Stimulated activated CD4-positive, alpha-beta T cell treated with anti-CD3 and anti-CD28 coated beads, TNF-alpha, amount 100 ng/mL, for 24 hours (primary cell): ENCODE measurements around the gene TENT5A.

ENCODE experiments used
- DNase-seq, 3 experiments: peaks; one replicate each; pipeline ENCODE4 v3.0.0-alpha.2; 2020; ENCODE audit warnings: low read depth in 3 of 3

The TENT5A gene

DNA sequence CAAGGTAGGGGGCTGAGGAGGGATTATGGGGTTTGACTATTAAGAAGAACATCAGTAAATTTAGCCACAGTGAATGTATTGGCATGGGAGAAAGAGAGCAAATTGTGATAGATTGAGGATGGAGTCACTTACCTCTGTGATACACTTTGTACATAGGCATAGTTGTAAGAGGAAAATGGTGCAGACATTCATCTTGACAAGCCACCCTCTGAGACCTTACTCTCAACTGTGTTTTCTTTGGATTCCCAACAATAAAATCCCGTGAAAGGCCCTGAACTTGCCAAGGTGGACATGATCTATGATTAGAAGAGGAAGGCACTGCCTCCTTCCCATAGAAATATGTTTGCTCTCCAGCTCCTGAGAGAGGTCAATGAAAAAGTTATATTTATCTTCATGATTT lies 18.6 kb upstream of the TENT5A start:
- DNase-seq = no peak

DNA sequence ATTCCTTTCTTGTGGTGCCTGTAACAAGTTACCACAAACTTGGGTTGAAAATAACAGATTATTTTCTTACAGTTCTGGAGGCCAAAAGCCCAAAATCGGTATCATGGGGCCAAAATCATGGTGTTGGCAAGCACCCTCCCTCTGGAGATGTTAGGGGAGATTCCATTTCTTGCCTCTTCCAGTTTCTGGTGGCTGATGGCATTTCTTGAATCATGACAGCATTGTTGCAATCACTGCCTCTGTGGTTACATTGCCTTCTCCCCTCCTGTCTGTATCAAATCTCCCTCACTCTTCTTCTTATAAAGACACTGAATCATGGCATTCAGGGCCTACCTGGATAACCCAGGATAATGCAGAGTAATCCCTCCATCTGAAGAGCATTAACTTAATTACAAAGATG lies 17.9 kb upstream of the TENT5A start:
- DNase-seq = no peak

- no peak for DNase-seq
Measured at GRCh38 chr6:81769824-81770223, 17.3 kb upstream of the TENT5A start.

DNA sequence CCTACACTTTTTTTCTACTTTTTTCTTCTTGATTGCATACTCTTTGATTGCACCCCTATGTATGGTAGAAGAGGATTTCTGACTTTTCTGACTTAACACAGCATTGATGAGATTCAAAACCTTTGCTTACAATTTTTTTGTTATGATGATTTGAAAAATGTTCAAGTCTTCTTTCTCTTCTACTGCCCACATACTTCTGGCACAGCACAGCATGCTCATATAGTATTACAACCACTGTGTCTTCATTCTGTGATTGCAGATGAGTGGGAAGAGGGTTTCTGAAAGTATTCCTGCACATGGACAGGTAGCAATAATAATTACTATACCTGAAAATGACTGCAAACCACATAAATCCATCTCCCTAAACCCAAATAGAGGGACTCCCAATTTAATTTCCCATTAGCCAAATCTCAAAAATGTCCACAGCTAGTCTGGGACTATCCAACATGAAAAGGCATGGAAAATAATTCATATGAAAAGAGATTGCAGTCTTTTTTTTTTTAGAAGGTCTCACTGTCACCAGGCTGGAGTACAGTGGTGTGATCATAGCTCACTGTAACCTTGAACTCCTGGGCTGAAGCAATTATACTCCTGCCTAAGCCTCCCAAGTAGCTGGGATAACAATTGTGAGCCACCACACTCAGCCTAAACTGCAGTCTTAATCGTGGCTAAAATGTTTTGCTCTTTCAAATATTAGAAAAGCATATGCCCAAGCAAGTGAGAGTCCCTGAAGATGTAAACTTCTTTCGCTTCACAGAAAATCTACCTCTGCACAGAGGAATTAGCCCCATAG lies 15.9 kb upstream of the TENT5A start:
- DNase-seq = no peak

- DNase-seq = no peak
Measured at GRCh38 chr6:81767163-81767891, 14.8 kb upstream of the TENT5A start.

GRCh38 chr6:81766482-81767069 lies 14.1 kb upstream of the TENT5A start:
- DNase-seq = no peak

DNA sequence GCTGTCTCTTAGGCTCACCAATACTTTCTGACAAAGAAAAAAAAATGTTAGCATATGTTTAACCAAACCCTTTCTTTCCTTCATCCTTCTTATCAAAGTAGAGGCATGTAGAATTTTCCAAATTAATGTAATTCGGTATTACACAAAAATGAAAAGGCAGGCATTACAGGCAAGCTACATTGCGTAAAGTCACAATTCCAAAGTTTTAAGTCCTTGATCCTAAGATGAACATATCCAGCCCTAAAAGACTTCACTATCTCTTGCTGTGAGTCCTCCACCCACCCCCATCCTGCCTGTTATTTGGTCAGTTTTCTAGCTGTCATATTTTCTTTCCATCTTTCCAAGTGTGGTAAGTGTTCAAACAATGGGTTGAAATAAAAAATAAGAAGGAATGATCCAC lies 12.1 kb upstream of the TENT5A start:
- no peak for DNase-seq

- DNase-seq = no peak
Measured at GRCh38 chr6:81763968-81764367, 11.5 kb upstream of the TENT5A start.

DNA sequence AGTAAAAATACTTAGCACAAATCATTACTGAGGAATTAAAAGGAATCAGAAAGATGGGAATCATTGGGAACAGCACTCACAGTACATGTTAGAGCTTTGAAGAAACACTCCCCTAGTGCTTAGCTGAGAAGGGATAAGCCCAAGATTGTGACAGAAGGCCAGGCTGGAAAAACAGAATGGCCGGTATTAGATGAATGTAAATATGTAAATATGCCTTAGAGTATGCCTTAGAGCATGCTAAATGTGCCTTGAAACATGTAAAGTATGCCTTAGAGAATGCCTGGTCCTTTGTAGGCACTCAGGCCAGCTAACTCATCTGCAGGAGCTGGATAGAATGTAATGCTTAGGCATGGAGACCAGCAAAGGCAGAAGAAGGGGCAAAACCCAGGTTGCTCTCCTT lies 10.6 kb upstream of the TENT5A start:
- DNase-seq = no peak

- DNase-seq = no peak
Measured at GRCh38 chr6:81762606-81763005, 10.1 kb upstream of the TENT5A start.

- no peak for DNase-seq
Measured at GRCh38 chr6:81762132-81762531, 9.7 kb upstream of the TENT5A start.

DNA sequence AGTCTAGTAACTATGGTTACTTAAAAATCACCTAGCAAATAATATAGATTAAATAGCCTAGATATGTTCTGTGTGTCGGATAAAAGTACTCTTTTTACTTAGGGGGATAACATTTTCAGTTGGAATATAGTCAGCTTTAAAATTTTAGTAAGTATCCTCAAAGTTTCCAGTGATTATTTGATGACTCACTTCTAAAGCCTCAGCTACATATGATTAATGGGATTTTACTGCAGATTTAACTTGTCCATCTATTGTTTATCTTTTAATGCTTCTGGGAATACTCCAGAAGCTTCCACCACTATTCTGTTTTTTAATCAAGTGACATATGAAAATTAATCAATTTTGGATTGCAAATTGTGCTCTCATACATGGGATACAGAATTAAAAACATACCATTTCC lies 8.7 kb upstream of the TENT5A start:
- no peak for DNase-seq

GRCh38 chr6:81759782-81760181 lies 7.3 kb upstream of the TENT5A start:
- DNase-seq = no peak

DNA sequence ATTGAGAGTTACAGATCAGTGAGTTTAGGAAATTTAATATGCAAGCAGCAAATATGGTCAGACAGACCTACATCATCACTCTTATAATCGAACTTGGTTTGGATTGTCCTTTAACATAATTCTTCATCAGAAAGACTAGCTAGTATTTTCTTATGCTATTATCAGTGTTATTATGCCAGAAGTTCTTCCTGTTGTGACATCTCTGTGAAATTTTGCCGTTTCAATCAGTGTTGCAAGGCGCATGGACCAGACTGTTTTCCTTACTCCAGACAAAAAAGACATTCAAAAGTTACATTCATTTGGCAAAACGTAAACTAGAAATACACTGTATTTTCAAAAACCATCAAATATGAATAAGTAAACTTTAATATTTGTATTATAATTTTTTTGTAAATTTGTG lies 5.7 kb upstream of the TENT5A start:
- no peak for DNase-seq

GRCh38 chr6:81756690-81757089 lies 4.2 kb upstream of the TENT5A start:
- no peak for DNase-seq

DNA sequence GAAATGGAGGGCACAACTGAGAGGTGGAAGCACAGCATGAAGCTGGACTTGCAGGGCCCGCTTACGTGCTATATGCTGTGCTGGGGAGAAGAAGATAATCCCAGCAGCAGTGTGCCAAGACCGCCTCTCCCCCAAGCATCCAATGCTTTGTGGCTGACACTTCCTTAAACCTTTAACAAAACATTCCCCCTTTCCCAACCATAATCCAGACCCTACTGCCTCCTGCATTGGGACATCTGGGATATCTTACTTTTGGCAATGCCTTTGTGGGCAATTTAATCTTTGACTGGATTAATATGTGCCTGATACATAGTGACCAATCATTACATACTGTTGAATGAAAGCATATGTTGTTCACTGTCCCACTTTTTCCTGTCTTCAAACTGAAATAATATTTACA lies 3.1 kb upstream of the TENT5A start:
- DNase-seq = no peak

DNA sequence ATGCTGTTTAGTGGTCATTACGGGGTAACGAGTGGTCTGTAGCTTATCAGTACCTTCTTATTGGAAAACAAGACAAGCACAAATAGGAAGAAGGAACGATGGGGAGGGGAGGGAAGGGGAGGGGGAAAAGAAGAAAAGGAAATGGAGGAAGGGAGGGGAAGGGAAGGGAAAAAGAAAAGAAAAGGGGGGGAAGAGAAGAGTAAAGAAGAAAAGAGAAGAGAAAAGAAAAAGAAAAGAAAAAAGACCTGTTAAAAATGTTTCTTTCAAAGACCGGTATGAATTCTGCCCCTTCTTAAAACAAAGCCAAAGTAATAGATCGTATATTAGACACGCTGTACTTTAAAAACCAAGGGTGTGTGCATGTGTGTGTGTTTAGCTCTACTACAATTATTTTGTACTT lies 2.4 kb upstream of the TENT5A start:
- no peak for DNase-seq

DNA sequence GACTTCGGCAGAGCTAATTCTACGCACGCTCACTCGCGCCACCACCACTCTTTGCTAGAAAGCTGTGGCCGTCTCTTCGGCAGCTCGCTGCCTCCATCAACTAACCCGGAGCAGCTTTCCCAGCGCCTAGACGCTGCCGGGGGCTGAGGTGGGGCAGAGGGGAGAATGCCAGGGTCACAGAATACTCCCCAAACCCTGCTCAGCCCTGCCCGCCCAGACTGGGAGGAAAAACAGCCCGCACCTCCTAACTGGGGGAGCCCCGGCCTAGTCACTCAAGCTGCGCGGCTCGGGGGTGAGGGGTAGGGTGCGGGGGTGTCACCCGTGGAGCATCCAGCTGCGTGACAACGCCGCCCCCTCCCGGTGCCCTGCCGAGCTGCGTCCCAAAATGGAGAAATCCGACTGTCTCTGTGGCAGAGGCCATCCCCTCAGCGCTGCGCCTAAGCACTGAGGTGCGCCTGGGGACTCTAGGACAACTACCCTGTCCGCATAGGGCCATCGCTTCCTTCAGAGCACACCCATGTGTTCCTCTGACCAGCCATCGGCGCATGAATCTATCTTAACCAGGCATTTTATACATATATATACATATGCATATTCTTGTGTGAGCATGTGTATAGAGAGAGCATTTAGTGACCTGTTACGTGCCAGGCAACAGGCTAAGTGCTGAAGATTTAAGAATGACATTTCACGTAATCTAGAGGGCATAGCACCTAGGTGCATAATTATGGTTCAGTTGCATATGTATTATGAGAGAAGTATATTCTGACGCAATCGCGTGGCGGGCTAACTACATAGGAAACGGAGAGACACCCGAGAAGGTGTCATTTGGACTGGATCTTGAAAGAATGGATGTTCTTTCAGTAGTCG lies 1.5 kb upstream of the TENT5A start:
- DNase-seq = peak; percentile 77 to 83 (median 79)

- DNase-seq = peak in 2 of 3 experiments; percentile 11 to 41
Measured at GRCh38 chr6:81752921-81753710, 635 bp upstream of the TENT5A start.

- peak in 1 of 3 experiments; percentile 26 for DNase-seq
Measured at GRCh38 chr6:81751388-81752083, 945 bp downstream of the TENT5A start.
